Upper lobe of left lung (tissue), 6 donors: ENCODE measurements around the gene KIF18A. TPM values are rescaled to one million over a fixed set of nuclear protein-coding genes. Genes with fewer than 3 reads are reported as not detected.
"Not testable (repeated sequence)": the region's sequence is repeated elsewhere in the genome, so short reads cannot be mapped to it uniquely, and the experiment has no call there.

Experiments
- ATAC-seq, 2 donors: fragments of 200-7000 bp; cut with Tn5 transposase; one replicate each; pipeline ENCODE4 v1.9.1; 2022; ENCODE audit warnings: mild to moderate bottlenecking in 2 of 2, moderate library complexity in 2 of 2; ENCODE audit not compliant: low FRiP score in 2 of 2
- DNase-seq, 2 donors: peaks; one replicate each; pipeline ENCODE4 v3.0.0-alpha.2; 2019 to 2020
- H3K27ac ChIP-seq, 4 donors: fragments of 200-600 bp; sonication (generic); one replicate each; pipeline ENCODE4 v1.5.1; 2016 to 2019
- H3K27me3 ChIP-seq, 4 donors: fragments of 200-600 bp; sonication (generic); one replicate each; pipeline ENCODE4 v1.5.1; 2017 to 2019
- H3K36me3 ChIP-seq, 4 donors: fragments of 200-600 bp; sonication (generic); one replicate each; pipeline ENCODE4 v1.5.1; 2016 to 2019
- H3K4me1 ChIP-seq, 4 donors: fragments of 200-600 bp; sonication (generic); one replicate each; pipeline ENCODE4 v1.5.1; 2018 to 2019
- H3K4me3 ChIP-seq, 4 donors: fragments of 200-600 bp; sonication (generic); one replicate each; pipeline ENCODE4 v1.5.1; 2017 to 2019; ENCODE audit warnings: mild to moderate bottlenecking in 2 of 4, moderate library complexity in 1 of 4
- H3K9me3 ChIP-seq, 4 donors: fragments of 200-600 bp; sonication (generic); one replicate each; pipeline ENCODE4 v1.5.1; 2018 to 2019
- CTCF ChIP-seq, 6 experiments: fragments of 450-650 bp in 4 of 6; fragments of 200-600 bp in 2 of 6; sonication (generic) in 2 of 6; IDR thresholded peaks; one replicate each; pipeline ENCODE4 v1.5.1; 2016 to 2019; ENCODE audit warnings: antibody characterized with exemption in 6 of 6
- EP300 ChIP-seq, 4 donors: sonication (generic); formaldehyde crosslinking; IDR thresholded peaks; one replicate each; pipeline ENCODE4 v1.5.1; 2017; ENCODE audit warnings: antibody characterized with exemption in 4 of 4, control low read depth in 2 of 4
- POLR2A ChIP-seq, 4 donors: fragments of 450-650 bp; IDR thresholded peaks; one replicate each; pipeline ENCODE4 v1.5.1; 2016 to 2017; ENCODE audit warnings: antibody characterized with exemption in 4 of 4, mild to moderate bottlenecking in 2 of 4
- POLR2AphosphoS5 ChIP-seq, 2 donors: sonication (generic); formaldehyde crosslinking; IDR thresholded peaks; one replicate each; pipeline ENCODE4 v1.5.1; 2017; ENCODE audit warnings: antibody characterized with exemption in 2 of 2
- WGBS, 2 donors: methylation state at CpG; one replicate each; pipeline ENCODE4 v1.1.5; 2017 to 2018; 5-methylcytosine and 5-hydroxymethylcytosine counted together
- total RNA-seq, 6 donors: library from RNA; depleted of rRNA in 4 of 6; stranded (reverse); fragments of >200 nt in 4 of 6; gene quantifications; one replicate each; pipeline versions ENCODE4 v1.1.0 to v1.2.1, GENCODE V29; 2016 to 2021
- donor health status: DM: no; HTN: no; CAD: no; lungs with moderate emphysema.
- donor health status: DM: no; HTN: yes; CAD: no; lungs with severe emphysema.

KIF18A gene
- total RNA-seq, 6 donors from 2014 or later, result 1.2 to 6.3 (median 1.7) TPM

GRCh38 chr11:28104984-28105383 is 3.0 kb downstream of the KIF18A start:
- WGBS, 2 donors, result 90 to 93% methylated on average over 2 of the region's 2 CpGs

GRCh38 chr11:28104425-28104824 is 3.5 kb downstream of the KIF18A start:
- no peak overlapping the region for H3K27ac ChIP-seq
- no peaks in the 10 kb centered on the region for H3K27me3 ChIP-seq
- H3K4me3 ChIP-seq, result no peak overlapping the region
- ATAC-seq (no peak), DNase-seq (no peak)
- H3K36me3 ChIP-seq, result no peaks in the 10 kb centered on the region
- TF ChIP-seq POLR2AphosphoS5 (IDR thresholded peaks at IDR 0.05) (no peak), CTCF (IDR thresholded peaks at IDR 0.05) (no peak), EP300 (IDR thresholded peaks at IDR 0.05) (no peak), POLR2A (IDR thresholded peaks at IDR 0.05) (no peak)
- H3K4me1 ChIP-seq, result peaks cover 15 to 21% (median 17%) of the 10 kb centered on the region in 4 donors
- no peaks in the 10 kb centered on the region for H3K9me3 ChIP-seq
- 90 to 94% methylated on average over 1 of the region's 1 CpG for WGBS, 2 donors

More at GRCh38 chr11:28104984-28105383, 3.0 kb downstream of the KIF18A start:
- no peaks in the 10 kb centered on the region for H3K27me3 ChIP-seq
- no peak overlapping the region for H3K27ac ChIP-seq
- H3K4me1 ChIP-seq, result peaks cover 19 to 24% (median 22%) of the 10 kb centered on the region in 4 donors
- H3K9me3 ChIP-seq, result no peaks in the 10 kb centered on the region
- ATAC-seq, result no peak
- no peak overlapping the region for H3K4me3 ChIP-seq
- H3K36me3 ChIP-seq, result no peaks in the 10 kb centered on the region
- TF ChIP-seq POLR2A (IDR thresholded peaks at IDR 0.05) (no peak), CTCF (IDR thresholded peaks at IDR 0.05) (no peak), EP300 (IDR thresholded peaks at IDR 0.05) (no peak), POLR2AphosphoS5 (IDR thresholded peaks at IDR 0.05) (no peak)
- no peak for DNase-seq

DNA sequence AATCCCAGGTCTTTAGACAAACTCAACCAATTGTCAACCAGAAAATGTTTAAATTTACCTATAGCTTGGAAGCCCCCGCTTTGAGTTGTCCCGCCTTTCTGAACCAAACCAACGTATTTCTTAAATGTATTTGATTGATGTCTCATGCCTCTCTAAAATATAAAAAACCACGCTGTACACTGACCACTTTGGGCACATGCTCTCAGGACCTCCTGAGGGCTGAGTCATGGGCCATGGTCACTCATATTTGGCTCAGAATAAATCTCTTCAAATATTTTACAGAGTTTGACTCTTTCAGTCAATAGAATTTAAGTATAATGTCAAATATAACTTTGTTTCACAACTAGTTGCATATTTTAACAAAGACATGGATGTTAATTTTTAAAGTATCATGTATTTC is 5.7 kb downstream of the KIF18A start:
- DNase-seq, H3K36me3 ChIP-seq, H3K4me3 ChIP-seq, ATAC-seq, H3K9me3 ChIP-seq, H3K27me3 ChIP-seq, H3K4me1 ChIP-seq, H3K27ac ChIP-seq: not testable (repeated sequence)
- 86% methylated on average over 4 of the region's 4 CpGs for WGBS, 2 donors

- Histone ChIP-seq H3K4me3 (no peak overlapping the region), H3K36me3 (no peaks in the 10 kb centered on the region), H3K27me3 (no peaks in the 10 kb centered on the region), H3K9me3 (no peaks in the 10 kb centered on the region), H3K4me1 (no peaks in the 10 kb centered on the region), H3K27ac (no peak overlapping the region)
- WGBS, 2 donors, result 86 to 93% methylated on average over 2 of the region's 2 CpGs
- TF ChIP-seq POLR2AphosphoS5 (IDR thresholded peaks at IDR 0.05) (no peak), CTCF (IDR thresholded peaks at IDR 0.05) (no peak), EP300 (IDR thresholded peaks at IDR 0.05) (no peak), POLR2A (IDR thresholded peaks at IDR 0.05) (no peak)
- ATAC-seq (no peak), DNase-seq (no peak)
Measured at GRCh38 chr11:28100665-28101064, 7.3 kb downstream of the KIF18A start.

DNA sequence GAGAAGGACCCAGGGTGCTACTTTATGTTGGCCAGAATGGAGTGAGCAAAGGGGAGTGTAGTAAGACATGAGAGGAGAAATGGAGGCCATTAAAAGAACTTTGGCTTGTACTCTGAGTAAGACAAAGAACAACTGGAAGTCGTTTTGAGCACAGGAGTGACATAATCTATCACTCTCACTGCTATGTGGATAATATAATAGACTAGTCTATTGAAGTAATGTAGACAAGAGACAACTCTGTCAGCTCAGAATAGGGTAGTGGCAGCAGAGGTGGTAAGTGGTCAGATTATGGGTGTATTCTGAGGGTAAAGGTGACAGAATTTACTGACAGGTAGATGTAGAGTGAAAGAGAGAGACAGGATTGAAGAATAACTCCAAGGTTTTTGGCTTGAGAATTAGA is 8.2 kb downstream of the KIF18A start:
- Histone ChIP-seq H3K4me1 (no peaks in the 10 kb centered on the region), H3K4me3 (no peak overlapping the region), H3K27ac (no peak overlapping the region), H3K36me3 (no peaks in the 10 kb centered on the region), H3K27me3 (no peaks in the 10 kb centered on the region), H3K9me3 (no peaks in the 10 kb centered on the region)
- TF ChIP-seq POLR2AphosphoS5 (IDR thresholded peaks at IDR 0.05), result no peak
- no peak for TF ChIP-seq POLR2A (IDR thresholded peaks at IDR 0.05)
- no peak for TF ChIP-seq EP300 (IDR thresholded peaks at IDR 0.05)
- no peak for TF ChIP-seq CTCF (IDR thresholded peaks at IDR 0.05)
- DNase-seq, result no peak
- ATAC-seq, result no peak
- whole genome bisulfite sequencing, 2 donors, result 33 to 41% methylated on average over 1 of the region's 1 CpG
